WTC11 (cell line): ENCODE results near the gene ZNF324B. TPM values are rescaled to one million over a fixed set of nuclear protein-coding genes. Genes with fewer than 3 reads are reported as not detected.

Experiments
- total RNA-seq: library from RNA; stranded (reverse); gene quantifications from 3 replicates; pipeline ENCODE4 v1.2.3, GENCODE V29; 2021

ZNF324B gene
- total RNA-seq, 1 experiment from 2014 or later, result 4.0 TPM

Other genes with a start within 250 kb of the ZNF324B start
- 52.8 to 63.8 TPM (median 59.2 TPM) in 3 replicates for gene ZNF544, start 222.7 kb upstream of the ZNF324B start, total RNA-seq
- 18.8 to 19.1 TPM (median 18.9 TPM) in 3 replicates for gene ZNF8, start 172.7 kb upstream of the ZNF324B start, total RNA-seq
- gene ERVK3-1, start 146.2 kb upstream of the ZNF324B start, total RNA-seq, result 23.1 to 26.0 TPM (median 24.0 TPM) in 3 replicates
- gene ZSCAN22, start 124.6 kb upstream of the ZNF324B start, total RNA-seq, result 3.2 TPM in 3 replicates
- 22.6 to 24.3 TPM (median 23.4 TPM) in 3 replicates for gene A1BG, start 98.1 kb upstream of the ZNF324B start, total RNA-seq
- 1.7 to 2.1 TPM (median 2.0 TPM) in 3 replicates for gene ZNF497, start 88.9 kb upstream of the ZNF324B start, total RNA-seq
- gene ZNF837, start 70.6 kb upstream of the ZNF324B start, total RNA-seq, result 3.4 to 4.9 TPM (median 4.6 TPM) in 3 replicates
- 1,498 to 1,502 TPM (median 1,501 TPM) in 3 replicates for gene RPS5, start 64.4 kb upstream of the ZNF324B start, total RNA-seq
- gene RNF225, start 56.0 kb upstream of the ZNF324B start, total RNA-seq, result 1.1 to 1.8 TPM (median 1.5 TPM) in 3 replicates
- 6.6 to 6.8 TPM (median 6.8 TPM) in 3 replicates for gene ZNF584, start 43.0 kb upstream of the ZNF324B start, total RNA-seq
- 2.3 to 2.7 TPM (median 2.6 TPM) in 3 replicates for gene ZNF132, start 11.5 kb upstream of the ZNF324B start, total RNA-seq
- gene ZNF324, start 15.5 kb downstream of the ZNF324B start, total RNA-seq, result 5.1 to 5.9 TPM (median 5.7 TPM) in 3 replicates
- gene ZNF446, start 24.7 kb downstream of the ZNF324B start, total RNA-seq, result 5.0 to 6.5 TPM (median 6.0 TPM) in 3 replicates
- 18.8 to 22.0 TPM (median 21.9 TPM) in 3 replicates for gene SLC27A5, start 60.4 kb downstream of the ZNF324B start, total RNA-seq
- 17.0 to 19.7 TPM (median 18.0 TPM) in 3 replicates for gene ZBTB45, start 68.2 kb downstream of the ZNF324B start, total RNA-seq
- gene TRIM28, start 92.4 kb downstream of the ZNF324B start, total RNA-seq, result 1,095 to 1,221 TPM (median 1,108 TPM) in 3 replicates
- gene CHMP2A, start 103.5 kb downstream of the ZNF324B start, total RNA-seq, result 109 to 126 TPM (median 119 TPM) in 3 replicates
- gene UBE2M, start 107.0 kb downstream of the ZNF324B start, total RNA-seq, result 93.7 to 105 TPM (median 97.1 TPM) in 3 replicates
- gene MZF1, start 121.7 kb downstream of the ZNF324B start, total RNA-seq, result 22.2 to 26.2 TPM (median 23.9 TPM) in 3 replicates